Measurements from ENCODE around the gene MACROD2. TPM values are rescaled to one million over a fixed set of nuclear protein-coding genes. Genes with fewer than 3 reads are reported as not detected.

MACROD2 gene
- total RNA-seq, 1 experiment from 2014 or later: 3.7 TPM

DNA sequence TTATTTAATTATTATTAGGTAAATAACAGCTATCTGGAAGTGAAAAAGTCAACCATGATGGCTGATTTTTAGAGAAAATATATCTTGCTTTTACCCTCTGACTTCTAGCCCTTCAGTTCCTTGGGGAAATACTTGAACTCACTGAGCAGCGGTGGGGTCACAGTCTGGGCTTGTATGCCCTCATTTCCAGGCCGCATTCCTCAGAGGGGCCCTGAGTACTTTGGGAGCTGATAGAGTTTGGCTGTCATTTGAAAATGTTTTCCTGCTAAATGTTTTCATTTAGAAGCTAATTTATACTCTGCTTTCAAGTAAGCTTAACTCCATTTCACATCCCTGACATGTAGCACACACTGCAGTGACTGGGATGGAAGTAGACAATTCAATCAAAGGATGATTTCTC lies 1549.4 kb downstream of the MACROD2 start:
- Histone ChIP-seq H3K9ac (ENCODE audit: low read length) (no peak overlapping the region), H3K27ac (ENCODE audit: low read depth, low read length) (no peak overlapping the region), H3K4me2 (ENCODE audit: low read length) (no peak overlapping the region), H4K20me1 (ENCODE audit: insufficient read depth) (no peaks in the 10 kb centered on the region), H3K27me3 (ENCODE audit: insufficient read depth, low read length) (no peaks in the 10 kb centered on the region), H3K4me1 (ENCODE audit: control insufficient read depth in 1 of 2, insufficient read depth in 2 of 2, low read length in 2 of 2) (no peaks in the 10 kb centered on the region), H3K9me3 (ENCODE audit: control insufficient read depth in 1 of 2, insufficient read depth in 1 of 2, low read depth in 1 of 2, low read length in 2 of 2) (peaks cover 0 to 22% of the 10 kb centered on the region in 2 experiments; a peak in 2 of 4 replicates), H2AFZ (ENCODE audit: low read depth, low read length, poor library complexity, severe bottlenecking) (no peak overlapping the region), H3K4me3 (replicated peaks in 1 of 2; ENCODE audit: low read depth in 1 of 2, low read length in 2 of 2) (no peak overlapping the region), H3K9me2 (ENCODE audit: insufficient read depth) (no peaks in the 10 kb centered on the region), H3K36me3 (ENCODE audit: control insufficient read depth in 1 of 2, insufficient read depth in 2 of 2, low read length in 2 of 2) (no peaks in the 10 kb centered on the region), H3K79me2 (ENCODE audit: insufficient read depth, low read length) (no peaks in the 10 kb centered on the region)
- TF ChIP-seq ZNF274 (IDR thresholded peaks at IDR 0.05; ENCODE audit: low read depth, low read length) (no peak), TCF7L2 (IDR thresholded peaks at IDR 0.05; ENCODE audit: borderline replicate concordance, extremely low read depth, insufficient read depth, insufficient read length) (no peak), EGR1 (IDR thresholded peaks at IDR 0.05; ENCODE audit: low read depth) (no peak), SP1 (IDR thresholded peaks at IDR 0.05; ENCODE audit: low read depth) (no peak), ELF1 (IDR thresholded peaks at IDR 0.05; ENCODE audit: borderline replicate concordance, low read depth) (no peak)
- TF ChIP-seq, protein P1, sequence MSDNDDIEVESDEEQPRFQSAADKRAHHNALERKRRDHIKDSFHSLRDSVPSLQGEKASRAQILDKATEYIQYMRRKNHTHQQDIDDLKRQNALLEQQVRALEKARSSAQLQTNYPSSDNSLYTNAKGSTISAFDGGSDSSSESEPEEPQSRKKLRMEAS (IDR thresholded peaks at IDR 0.05): no peak
- CTCF ChIA-PET: no interaction called here
- intact Hi-C loops (cut with micrococcal nuclease): no loop called here
- ATAC-seq (no peak), DNase-seq (ENCODE audit: low read depth, low spot score) (no peak)
- POLR2A ChIA-PET: no interaction called here
- BruUV-seq (replicated peaks): no TSS peak
- RAD21 ChIA-PET (ENCODE audit: low non-redundant PET in 1 of 2, low total read pairs in 2 of 2, uncharacterized antibody in 2 of 2, unreplicated experiment in 2 of 2): no interaction called here

DNA sequence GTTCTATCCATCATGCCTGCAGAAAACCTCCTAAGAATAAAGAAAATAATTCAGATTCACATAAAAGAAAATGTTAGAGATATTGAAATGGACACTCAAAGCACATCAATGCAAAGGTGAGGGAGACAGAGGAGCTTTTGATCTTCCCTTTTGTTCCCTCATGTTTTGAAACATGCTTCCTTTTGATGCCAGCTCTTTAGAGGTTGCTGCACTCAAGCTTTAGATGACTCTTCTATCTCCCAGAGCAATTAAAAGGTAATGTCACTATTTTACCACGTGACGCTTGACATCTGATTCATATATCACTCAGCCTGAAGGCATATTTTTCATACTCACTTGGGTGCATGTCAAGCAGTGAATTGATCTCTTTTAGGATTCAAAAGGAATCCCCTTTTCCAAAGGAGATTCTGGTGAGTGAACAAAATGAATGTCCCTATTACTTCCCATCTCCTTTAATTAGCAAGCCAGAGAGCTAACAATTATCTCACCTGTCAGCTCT lies 1551.3 kb downstream of the MACROD2 start:
- no peak overlapping the region for H3K27ac ChIP-seq (ENCODE audit: low read depth, low read length)
- ChIA-PET CTCF (no interaction called here), RAD21 (ENCODE audit: low non-redundant PET in 1 of 2, low total read pairs in 2 of 2, uncharacterized antibody in 2 of 2, unreplicated experiment in 2 of 2) (no interaction called here), POLR2A (no interaction called here)
- no peaks in the 10 kb centered on the region for H3K4me1 ChIP-seq (ENCODE audit: control insufficient read depth in 1 of 2, insufficient read depth in 2 of 2, low read length in 2 of 2)
- ATAC-seq (no peak), DNase-seq (ENCODE audit: low read depth, low spot score) (no peak)
- no peaks in the 10 kb centered on the region for H3K27me3 ChIP-seq (ENCODE audit: insufficient read depth, low read length)
- no peaks in the 10 kb centered on the region for H3K36me3 ChIP-seq (ENCODE audit: control insufficient read depth in 1 of 2, insufficient read depth in 2 of 2, low read length in 2 of 2)
- H4K20me1 ChIP-seq (ENCODE audit: insufficient read depth): no peaks in the 10 kb centered on the region
- H2AFZ ChIP-seq (ENCODE audit: low read depth, low read length, poor library complexity, severe bottlenecking): no peak overlapping the region
- no peaks in the 10 kb centered on the region for H3K79me2 ChIP-seq (ENCODE audit: insufficient read depth, low read length)
- intact Hi-C loops (cut with micrococcal nuclease): no loop called here
- H3K9me3 ChIP-seq (ENCODE audit: control insufficient read depth in 1 of 2, insufficient read depth in 1 of 2, low read depth in 1 of 2, low read length in 2 of 2): peaks cover 3 to 17% of the 10 kb centered on the region in 2 experiments; a peak in 2 of 4 replicates
- TF ChIP-seq ZNF274 (IDR thresholded peaks at IDR 0.05; ENCODE audit: low read depth, low read length) (no peak), CEBPB (IDR thresholded peaks at IDR 0.05; ENCODE audit: low read depth) (no peak), FOSL1 (IDR thresholded peaks at IDR 0.05; ENCODE audit: low read depth) (no peak), EZH2phosphoT487 (IDR thresholded peaks at IDR 0.05; ENCODE audit: borderline replicate concordance) (no peak), CBX3 (IDR thresholded peaks at IDR 0.05; ENCODE audit: low read depth) (no peak), POLR2AphosphoS5 (IDR thresholded peaks at IDR 0.05; ENCODE audit: low read depth, low read length) (no peak), SP1 (IDR thresholded peaks at IDR 0.05; ENCODE audit: low read depth) (no peak), EZH2 (IDR thresholded peaks at IDR 0.05) (no peak)
- TF ChIP-seq, protein P2, sequence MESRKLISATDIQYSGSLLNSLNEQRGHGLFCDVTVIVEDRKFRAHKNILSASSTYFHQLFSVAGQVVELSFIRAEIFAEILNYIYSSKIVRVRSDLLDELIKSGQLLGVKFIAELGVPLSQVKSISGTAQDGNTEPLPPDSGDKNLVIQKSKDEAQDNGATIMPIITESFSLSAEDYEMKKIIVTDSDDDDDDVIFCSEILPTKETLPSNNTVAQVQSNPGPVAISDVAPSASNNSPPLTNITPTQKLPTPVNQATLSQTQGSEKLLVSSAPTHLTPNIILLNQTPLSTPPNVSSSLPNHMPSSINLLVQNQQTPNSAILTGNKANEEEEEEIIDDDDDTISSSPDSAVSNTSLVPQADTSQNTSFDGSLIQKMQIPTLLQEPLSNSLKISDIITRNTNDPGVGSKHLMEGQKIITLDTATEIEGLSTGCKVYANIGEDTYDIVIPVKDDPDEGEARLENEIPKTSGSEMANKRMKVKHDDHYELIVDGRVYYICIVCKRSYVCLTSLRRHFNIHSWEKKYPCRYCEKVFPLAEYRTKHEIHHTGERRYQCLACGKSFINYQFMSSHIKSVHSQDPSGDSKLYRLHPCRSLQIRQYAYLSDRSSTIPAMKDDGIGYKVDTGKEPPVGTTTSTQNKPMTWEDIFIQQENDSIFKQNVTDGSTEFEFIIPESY (IDR thresholded peaks at IDR 0.05; ENCODE audit: extremely low read depth, insufficient replicate concordance, low read length): no peak
- TF ChIP-seq, protein P3, sequence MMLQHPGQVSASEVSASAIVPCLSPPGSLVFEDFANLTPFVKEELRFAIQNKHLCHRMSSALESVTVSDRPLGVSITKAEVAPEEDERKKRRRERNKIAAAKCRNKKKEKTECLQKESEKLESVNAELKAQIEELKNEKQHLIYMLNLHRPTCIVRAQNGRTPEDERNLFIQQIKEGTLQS (IDR thresholded peaks at IDR 0.05): no peak
- H3K4me3 ChIP-seq (replicated peaks in 1 of 2; ENCODE audit: low read depth in 1 of 2, low read length in 2 of 2): no peak overlapping the region
- no peak overlapping the region for H3K9ac ChIP-seq (ENCODE audit: low read length)
- H3K9me2 ChIP-seq (ENCODE audit: insufficient read depth): no peaks in the 10 kb centered on the region
- BruUV-seq (replicated peaks): no TSS peak
- no peak overlapping the region for H3K4me2 ChIP-seq (ENCODE audit: low read length)

Measured in HCT116 (cell line).